ENCODE data around the gene MYH7.

DNA sequence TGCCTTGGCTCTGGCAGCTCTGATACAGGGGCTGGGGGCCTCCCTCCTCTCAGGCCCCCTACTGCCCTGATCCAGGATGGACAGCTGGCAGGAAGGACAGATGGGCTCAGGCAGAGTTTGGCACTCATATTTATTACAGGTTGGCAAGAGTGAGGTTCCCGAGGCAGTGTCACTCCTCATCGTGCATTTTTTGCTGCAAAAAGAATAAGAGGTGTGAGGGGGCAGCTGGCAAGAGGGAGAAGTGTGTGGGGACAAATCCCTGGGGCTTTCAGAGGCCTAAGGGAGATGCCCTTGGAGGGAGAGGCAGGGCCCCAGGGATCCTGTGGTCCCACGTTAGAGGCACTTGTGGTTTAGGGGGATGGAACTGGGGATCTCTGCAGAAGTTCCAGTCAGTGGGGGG lies 53.6 kb downstream of the MYH7 start:
- TF ChIP-seq, protein P1, sequence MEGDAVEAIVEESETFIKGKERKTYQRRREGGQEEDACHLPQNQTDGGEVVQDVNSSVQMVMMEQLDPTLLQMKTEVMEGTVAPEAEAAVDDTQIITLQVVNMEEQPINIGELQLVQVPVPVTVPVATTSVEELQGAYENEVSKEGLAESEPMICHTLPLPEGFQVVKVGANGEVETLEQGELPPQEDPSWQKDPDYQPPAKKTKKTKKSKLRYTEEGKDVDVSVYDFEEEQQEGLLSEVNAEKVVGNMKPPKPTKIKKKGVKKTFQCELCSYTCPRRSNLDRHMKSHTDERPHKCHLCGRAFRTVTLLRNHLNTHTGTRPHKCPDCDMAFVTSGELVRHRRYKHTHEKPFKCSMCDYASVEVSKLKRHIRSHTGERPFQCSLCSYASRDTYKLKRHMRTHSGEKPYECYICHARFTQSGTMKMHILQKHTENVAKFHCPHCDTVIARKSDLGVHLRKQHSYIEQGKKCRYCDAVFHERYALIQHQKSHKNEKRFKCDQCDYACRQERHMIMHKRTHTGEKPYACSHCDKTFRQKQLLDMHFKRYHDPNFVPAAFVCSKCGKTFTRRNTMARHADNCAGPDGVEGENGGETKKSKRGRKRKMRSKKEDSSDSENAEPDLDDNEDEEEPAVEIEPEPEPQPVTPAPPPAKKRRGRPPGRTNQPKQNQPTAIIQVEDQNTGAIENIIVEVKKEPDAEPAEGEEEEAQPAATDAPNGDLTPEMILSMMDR (IDR thresholded peaks at IDR 0.05) = no peak
- TF ChIP-seq POLR2A (IDR thresholded peaks at IDR 0.05) = no peak

All from thyroid gland (tissue), 4 donors.